ENCODE results near the gene TMEM115. TPM values are rescaled to one million over a fixed set of nuclear protein-coding genes. Genes with fewer than 3 reads are reported as not detected.
A peak's percentile ranks its signal among the peaks of the same experiment; 100 is the strongest.

TMEM115 gene
- total RNA-seq, 2 experiments from 2014 or later = 13.1 to 16.1 TPM

- ChIA-PET CTCF (interaction anchor here (1.7 kb wide), 1 partner anchor 9 kb away, joined by 6 read pairs; the partner anchor contains the start of gene HYAL2), POLR2A (no interaction called here)
- ATAC-seq (no peak), DNase-seq (no peak)
- Mint-ChIP-seq H3K4me1 (peaks cover 43% of the 10 kb centered on the region), H3K4me3 (no peak overlapping the region), H3K36me3 (ENCODE audit: low read depth) (peaks cover 63% of the 10 kb centered on the region), H3K27me3 (no peaks in the 10 kb centered on the region), H3K9me3 (ENCODE audit: low read depth) (no peaks in the 10 kb centered on the region), H3K27ac (no peak overlapping the region)
- intact Hi-C loops (cut with DNase I, micrococcal nuclease) = loop anchor here in 1 of 2 experiments (10.0 kb wide), 1 partner anchor 1343 kb away; the partner anchor contains the start of gene TEX264
These were observed 27.9 kb downstream of the TMEM115 start for GRCh38 chr3:50331364-50331907.

DNA sequence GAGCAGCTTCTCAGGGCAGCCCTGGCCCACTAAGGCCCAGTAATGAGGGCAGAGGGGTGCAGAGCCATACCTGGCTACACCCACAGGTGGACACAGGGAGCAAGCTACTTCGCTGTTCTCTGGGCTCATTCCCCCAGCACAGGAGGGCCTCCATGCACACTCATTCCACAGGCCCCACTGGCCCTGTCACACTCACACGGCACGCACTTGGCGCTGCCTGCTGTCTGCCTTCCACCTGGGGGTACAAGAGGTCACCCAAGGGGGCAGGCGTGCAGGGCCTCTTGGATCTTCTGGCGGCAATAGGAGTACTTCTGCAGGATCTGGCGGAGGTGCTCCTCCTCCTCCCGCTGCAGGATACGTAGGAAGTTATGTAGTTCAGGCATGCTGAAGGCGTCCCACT is 29.0 kb downstream of the TMEM115 start:
- intact Hi-C loops (cut with DNase I, micrococcal nuclease) = loop anchor here in 1 of 2 experiments (10.0 kb wide), 1 partner anchor 1344 kb away; the partner anchor contains the start of gene TEX264
- Mint-ChIP-seq H3K36me3 (ENCODE audit: low read depth) (peaks cover 52% of the 10 kb centered on the region), H3K27ac (no peak overlapping the region), H3K9me3 (ENCODE audit: low read depth) (no peaks in the 10 kb centered on the region), H3K27me3 (no peaks in the 10 kb centered on the region), H3K4me3 (no peak overlapping the region), H3K4me1 (peaks cover 37% of the 10 kb centered on the region)
- no peak for DNase-seq
- POLR2A ChIA-PET = no interaction called here
- ATAC-seq = no peak
- CTCF ChIA-PET = no interaction called here

- DNase-seq (peak; percentile 98), ATAC-seq (peak; percentile 95)
- POLR2A ChIA-PET = interaction anchor here (1.6 kb wide), 2 partner anchors 9 to 12 kb away, joined by 3 to 18 read pairs; partner anchors contain the start of gene RASSF1
- intact Hi-C loops (cut with DNase I, micrococcal nuclease) = loop anchor here (1.0 to 10.0 kb wide), 4 partner anchors 9 to 91 kb away; partner anchors contain the start of genes GNAI2 (in 1 of the 2), IFRD2 (in 1 of the 2) and LSMEM2 (in 1 of the 2)
- Mint-ChIP-seq H3K4me1 (peaks cover 20% of the 10 kb centered on the region), H3K36me3 (ENCODE audit: low read depth) (peaks cover 33% of the 10 kb centered on the region), H3K27me3 (no peaks in the 10 kb centered on the region), H3K27ac (peak within 1 kb of the TSS; percentile 76), H3K9me3 (ENCODE audit: low read depth) (no peaks in the 10 kb centered on the region), H3K4me3 (peak within 1 kb of the TSS; percentile 83)
- CTCF ChIA-PET = interaction anchor here (0.6 to 3.6 kb wide), 17 partner anchors 9 to 617 kb away, joined by 3 to 18 read pairs (median 4); partner anchors contain the start of genes HYAL3, IFRD2, NAA80 and RASSF1
These were observed 31.2 kb downstream of the TMEM115 start, which contains the start of gene TUSC2 for GRCh38 chr3:50327943-50328691. Gene TUSC2 (minus strand): TSS chr3:50328223. CDS start chr3:50328099, 124 bp downstream.

DNA sequence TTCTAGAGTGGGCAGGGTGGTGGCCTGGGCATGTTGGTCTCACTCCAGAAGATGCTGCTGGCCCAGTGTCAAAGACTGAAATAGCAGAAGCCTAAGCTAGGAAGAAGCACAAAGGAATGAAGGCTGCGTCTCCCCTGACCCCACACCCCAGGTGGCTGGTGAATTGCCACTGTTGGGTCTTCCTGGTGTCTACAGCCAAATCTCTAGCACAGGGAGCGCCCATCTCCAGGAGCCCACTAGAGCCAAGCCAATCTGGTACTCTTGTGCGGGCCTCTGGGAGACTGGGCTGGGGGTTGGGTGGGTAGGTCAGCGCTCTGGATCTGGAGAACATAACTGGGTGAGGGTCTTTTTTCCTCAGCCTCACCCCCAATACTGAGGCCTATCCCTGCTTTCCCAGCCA is 32.2 kb downstream of the TMEM115 start:
- DNase-seq (no peak), ATAC-seq (no peak)
- Mint-ChIP-seq H3K36me3 (ENCODE audit: low read depth) (peaks cover 28% of the 10 kb centered on the region), H3K27ac (peak overlapping the region; percentile 19), H3K4me3 (peak overlapping the region; percentile 83), H3K27me3 (no peaks in the 10 kb centered on the region), H3K9me3 (ENCODE audit: low read depth) (no peaks in the 10 kb centered on the region), H3K4me1 (peaks cover 22% of the 10 kb centered on the region)
- ChIA-PET CTCF (interaction anchor here (1.1 to 3.6 kb wide), 7 partner anchors 8 to 92 kb away, joined by 4 to 18 read pairs (median 4); partner anchors contain the start of genes HYAL3, NAA80 and ZMYND10), POLR2A (interaction anchor here (1.6 kb wide), 1 partner anchor 10 kb away, joined by 18 read pairs; no protein-coding TSS in a partner anchor)
- intact Hi-C loops (cut with DNase I, micrococcal nuclease) = loop anchor here in 1 of 2 experiments (5.0 to 10.0 kb wide), 2 partner anchors 52 to 90 kb away; partner anchors contain the start of genes GNAI2 and LSMEM2

DNA sequence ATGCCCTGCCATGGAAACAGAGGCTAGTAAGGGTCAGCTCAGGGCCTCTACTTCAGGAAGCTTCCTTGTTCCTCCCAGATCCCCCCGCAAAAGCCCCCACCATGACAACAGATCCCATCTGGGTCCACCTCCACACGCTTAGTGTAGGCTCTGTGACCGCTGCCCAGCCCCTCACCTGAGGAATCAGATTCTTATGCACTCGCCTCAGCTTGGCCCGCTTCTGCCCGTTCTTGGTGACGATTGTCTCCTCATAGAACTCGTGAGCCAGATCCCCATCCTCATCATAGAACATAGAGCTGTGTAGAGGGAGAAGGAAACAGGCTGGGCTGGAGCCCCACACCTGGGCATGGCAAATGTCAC is 33.2 kb downstream of the TMEM115 start:
- Mint-ChIP-seq H3K27me3 (no peaks in the 10 kb centered on the region), H3K27ac (no peak overlapping the region), H3K9me3 (ENCODE audit: low read depth) (no peaks in the 10 kb centered on the region), H3K4me3 (no peak overlapping the region), H3K36me3 (ENCODE audit: low read depth) (peaks cover 20% of the 10 kb centered on the region), H3K4me1 (peaks cover 22% of the 10 kb centered on the region)
- ChIA-PET CTCF (interaction anchor here (0.6 to 3.6 kb wide), 4 partner anchors 10 to 1152 kb away, joined by 3 to 16 read pairs (median 4); partner anchors contain the start of genes HYAL3, NAA80 and ZMYND10), POLR2A (no interaction called here)
- no peak for ATAC-seq
- intact Hi-C loops (cut with DNase I, micrococcal nuclease) = loop anchor here in 1 of 2 experiments (5.0 to 10.0 kb wide), 2 partner anchors 51 to 89 kb away; partner anchors contain the start of genes GNAI2 and LSMEM2
- no peak for DNase-seq

GRCh38 chr3:50325497-50326181 is 33.7 kb downstream of the TMEM115 start:
- ChIA-PET POLR2A (no interaction called here), CTCF (interaction anchor here (0.6 to 3.6 kb wide), 7 partner anchors 11 to 90 kb away, joined by 4 to 27 read pairs (median 5); partner anchors contain the start of genes GNAI2, HYAL3, NAA80 and ZMYND10)
- intact Hi-C loops (cut with DNase I, micrococcal nuclease) = loop anchor here in 1 of 2 experiments (5.0 to 10.0 kb wide), 2 partner anchors 51 to 88 kb away; partner anchors contain the start of genes GNAI2 and LSMEM2
- H3K4me3 Mint-ChIP-seq = no peak overlapping the region
- H3K9me3 Mint-ChIP-seq (ENCODE audit: low read depth) = no peaks in the 10 kb centered on the region
- H3K36me3 Mint-ChIP-seq (ENCODE audit: low read depth) = peaks cover 15% of the 10 kb centered on the region
- peaks cover 23% of the 10 kb centered on the region for H3K4me1 Mint-ChIP-seq
- DNase-seq = no peak
- H3K27ac Mint-ChIP-seq = no peak overlapping the region
- H3K27me3 Mint-ChIP-seq = no peaks in the 10 kb centered on the region
- no peak for ATAC-seq

GRCh38 chr3:50325113-50325480 is 34.2 kb downstream of the TMEM115 start:
- ChIA-PET POLR2A (no interaction called here), CTCF (interaction anchor here (0.6 to 3.4 kb wide), 9 partner anchors 9 to 614 kb away, joined by 3 to 27 read pairs (median 7); partner anchors contain the start of genes CYB561D2, GNAI2, HYAL3 and NAA80)
- Mint-ChIP-seq H3K36me3 (ENCODE audit: low read depth) (peaks cover 9% of the 10 kb centered on the region), H3K9me3 (ENCODE audit: low read depth) (no peaks in the 10 kb centered on the region), H3K27ac (no peak overlapping the region), H3K4me3 (no peak overlapping the region), H3K27me3 (no peaks in the 10 kb centered on the region), H3K4me1 (peaks cover 28% of the 10 kb centered on the region)
- ATAC-seq = no peak
- DNase-seq = no peak
- intact Hi-C loops (cut with DNase I, micrococcal nuclease) = loop anchor here in 1 of 2 experiments (5.0 to 10.0 kb wide), 2 partner anchors 50 to 88 kb away; partner anchors contain the start of genes GNAI2 and LSMEM2

DNA sequence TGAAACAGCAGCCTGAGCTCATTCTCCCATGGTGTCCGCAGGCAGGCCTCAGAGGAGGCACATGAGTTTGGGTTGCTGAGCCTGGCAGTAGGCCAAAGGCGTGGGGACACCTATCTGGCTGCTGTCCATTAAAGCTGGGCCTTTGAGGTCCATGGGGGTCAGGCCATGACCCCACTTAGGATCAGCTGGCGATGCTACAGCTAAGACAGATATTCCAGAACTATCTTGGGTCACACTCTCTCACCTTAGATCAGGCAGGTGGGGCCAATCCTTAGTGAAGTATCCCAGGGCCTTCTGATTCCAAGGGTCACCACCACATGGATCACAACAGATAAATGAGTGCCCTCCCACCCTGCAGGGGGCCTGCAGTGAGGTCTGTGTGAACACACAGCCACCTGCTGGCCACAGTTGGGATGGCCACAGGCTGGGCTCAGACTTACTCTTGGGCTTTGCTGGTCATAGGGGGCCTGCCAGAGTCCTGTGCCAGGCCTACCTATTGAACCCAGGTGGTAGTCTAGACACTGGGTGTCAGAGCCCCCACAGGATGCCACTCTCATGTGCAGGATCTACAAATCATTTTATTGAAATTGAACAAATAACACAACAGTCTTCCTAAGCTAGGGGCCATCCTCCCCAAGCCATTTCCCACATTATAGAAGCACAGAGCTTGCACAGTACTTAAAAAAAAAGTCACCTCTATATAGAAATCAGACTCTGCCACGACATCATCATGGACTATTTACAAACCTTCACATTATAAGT is 34.8 kb downstream of the TMEM115 start:
- H3K9me3 Mint-ChIP-seq (ENCODE audit: low read depth) = no peaks in the 10 kb centered on the region
- ChIA-PET POLR2A (interaction anchor here (1.0 kb wide), 1 partner anchor 13 kb away, joined by 3 read pairs; no protein-coding TSS in a partner anchor), CTCF (interaction anchor here (0.5 to 3.4 kb wide), 18 partner anchors 10 to 783 kb away, joined by 3 to 27 read pairs (median 4); partner anchors contain the start of genes CYB561D2, GNAI2, HYAL3 and NAA80)
- H3K27me3 Mint-ChIP-seq = no peaks in the 10 kb centered on the region
- intact Hi-C loops (cut with DNase I, micrococcal nuclease) = loop anchor here (1.0 to 10.0 kb wide), 3 partner anchors 50 to 87 kb away; partner anchors contain the start of genes GNAI2 (in 1 of the 2) and LSMEM2 (in 1 of the 2)
- peak; percentile 79 for DNase-seq
- H3K4me3 Mint-ChIP-seq = no peak overlapping the region
- ATAC-seq = peak; percentile 32
- no peak overlapping the region for H3K27ac Mint-ChIP-seq
- peaks cover 32% of the 10 kb centered on the region for H3K4me1 Mint-ChIP-seq
- peaks cover 6% of the 10 kb centered on the region for H3K36me3 Mint-ChIP-seq (ENCODE audit: low read depth)

DNA sequence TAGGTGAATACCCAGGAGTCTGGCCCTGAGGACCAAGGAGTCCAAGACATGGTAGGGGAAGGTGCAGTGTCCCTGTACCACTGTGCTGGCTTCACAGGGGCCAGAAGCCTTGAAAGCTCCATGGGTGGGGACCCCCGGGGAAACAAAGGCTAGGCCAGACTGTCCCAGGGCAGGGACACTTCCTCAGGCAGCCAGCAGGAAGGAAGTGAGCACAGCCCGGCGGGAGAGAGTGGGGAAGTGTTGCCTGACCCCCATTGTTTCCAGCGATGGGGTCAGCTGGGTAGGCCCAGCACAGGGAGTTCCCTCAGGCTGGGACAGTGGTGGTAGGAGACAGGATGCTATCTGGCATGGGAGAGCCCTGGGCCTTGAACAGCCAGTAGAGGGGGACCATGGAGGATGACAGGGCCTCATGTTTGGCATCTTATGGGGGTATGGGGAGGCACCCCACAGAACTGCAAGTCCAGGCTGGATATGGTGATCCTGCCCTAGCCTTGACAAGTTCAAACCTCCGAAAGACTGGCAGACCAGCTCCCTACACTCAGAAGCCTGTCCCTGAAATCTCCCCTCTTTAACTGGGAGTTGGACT is 35.6 kb downstream of the TMEM115 start:
- Mint-ChIP-seq H3K36me3 (ENCODE audit: low read depth) (peaks cover 3% of the 10 kb centered on the region), H3K27me3 (no peaks in the 10 kb centered on the region), H3K27ac (peak overlapping the region; percentile 6), H3K9me3 (ENCODE audit: low read depth) (no peaks in the 10 kb centered on the region), H3K4me1 (peaks cover 38% of the 10 kb centered on the region), H3K4me3 (no peak overlapping the region)
- ATAC-seq = no peak
- POLR2A ChIA-PET = interaction anchor here (1.0 kb wide), 1 partner anchor 13 kb away, joined by 3 read pairs; no protein-coding TSS in a partner anchor
- CTCF ChIA-PET = interaction anchor here (0.5 to 3.4 kb wide), 16 partner anchors 11 to 1831 kb away, joined by 3 to 27 read pairs (median 4); partner anchors contain the start of genes CYB561D2, HYAL3, IFRD2 and NAA80
- DNase-seq = no peak
- intact Hi-C loops (cut with DNase I, micrococcal nuclease) = loop anchor here (1.0 to 10.0 kb wide), 2 partner anchors 49 kb away; partner anchors contain the start of gene LSMEM2 (in 1 of the 2)

Measured in activated CD4-positive, alpha-beta T cell treated with anti-CD3 and anti-CD28 coated beads for 36 hours (primary cell).